Neutrophil (primary cell): Measurements from ENCODE around the gene GH1.
"Not testable (repeated sequence)": the region's sequence is repeated elsewhere in the genome, so short reads cannot be mapped to it uniquely, and the experiment has no call there.

ENCODE experiments used
- H3K27ac ChIP-seq: fragments of 200-600 bp; sonication (generic); 2 replicates; pipeline ENCODE4 v1.5.1; 2016; ENCODE audit warnings: mild to moderate bottlenecking, moderate library complexity
- H3K27me3 ChIP-seq: fragments of 200-600 bp; sonication (generic); 2 replicates; pipeline ENCODE4 v1.6.0; 2016; ENCODE audit warnings: mild to moderate bottlenecking
- H3K36me3 ChIP-seq: fragments of 200-600 bp; sonication (generic); 2 replicates; pipeline ENCODE4 v1.5.1; 2017
- H3K4me1 ChIP-seq, 2 experiments: fragments of 200-600 bp in 1 of 2; sonication (generic) in 1 of 2; 1 replicate in 1 of 2; 2 replicates in 1 of 2; pipeline versions ENCODE4 v1.5.1 to v1.6.1; 2013 to 2016; ENCODE audit warnings: low read depth in 1 of 2, low read length in 1 of 2, mild to moderate bottlenecking in 1 of 2, moderate library complexity in 1 of 2; ENCODE audit not compliant: control insufficient read depth in 1 of 2, insufficient read depth in 1 of 2
- H3K4me3 ChIP-seq, 2 experiments: fragments of 200-600 bp in 1 of 2; sonication (generic) in 1 of 2; 1 replicate in 1 of 2; 2 replicates in 1 of 2; pipeline ENCODE4 v1.5.1; 2013 to 2016; ENCODE audit warnings: low read depth in 1 of 2, low read length in 1 of 2, mild to moderate bottlenecking in 1 of 2, moderate library complexity in 1 of 2
- H3K9me3 ChIP-seq: fragments of 200-600 bp; sonication (generic); 2 replicates; pipeline ENCODE4 v1.5.1; 2016
- CTCF ChIP-seq: fragments of 200-600 bp; sonication (generic); IDR thresholded peaks from 2 replicates; pipeline ENCODE4 v1.5.1; 2016; ENCODE audit warnings: antibody characterized with exemption

Gene GH1

GRCh38 chr17:63911657-63912100 lies 7.0 kb downstream of the GH1 start:
- H3K9me3 ChIP-seq: no peaks in the 10 kb centered on the region
- TF ChIP-seq CTCF: peak; percentile 89
- no peak overlapping the region for H3K27ac ChIP-seq
- no peak overlapping the region for H3K4me3 ChIP-seq
- H3K4me1 ChIP-seq: no peaks in the 10 kb centered on the region
- no peaks in the 10 kb centered on the region for H3K27me3 ChIP-seq
- H3K36me3 ChIP-seq: no peaks in the 10 kb centered on the region

- no peaks in the 10 kb centered on the region for H3K27me3 ChIP-seq
- no peaks in the 10 kb centered on the region for H3K9me3 ChIP-seq
- TF ChIP-seq CTCF: no peak
Measured at GRCh38 chr17:63911041-63911635, 7.5 kb downstream of the GH1 start, which contains the start of gene CSHL1. TSS of gene CSHL1 (minus strand) at chr17:63911258. CDS start at chr17:63911196, 62 bp downstream.

GRCh38 chr17:63910096-63910495 lies 8.5 kb downstream of the GH1 start:
- H3K4me1 ChIP-seq: no peaks in the 10 kb centered on the region
- H3K4me3 ChIP-seq: no peak overlapping the region
- no peaks in the 10 kb centered on the region for H3K9me3 ChIP-seq
- no peak overlapping the region for H3K27ac ChIP-seq
- H3K36me3 ChIP-seq: no peaks in the 10 kb centered on the region
- H3K27me3 ChIP-seq: no peaks in the 10 kb centered on the region
- no peak for TF ChIP-seq CTCF

More at GRCh38 chr17:63911041-63911635, 7.5 kb downstream of the GH1 start, which contains the start of gene CSHL1:
- no peak within 1 kb of the TSS for H3K4me3 ChIP-seq
- no peak within 1 kb of the TSS for H3K27ac ChIP-seq
- H3K4me1 ChIP-seq: no peaks in the 10 kb centered on the region
- no peaks in the 10 kb centered on the region for H3K36me3 ChIP-seq

- not testable (repeated sequence) for H3K4me1 ChIP-seq, H3K9me3 ChIP-seq, H3K27ac ChIP-seq, H3K27me3 ChIP-seq, H3K4me3 ChIP-seq, H3K36me3 ChIP-seq
Measured at GRCh38 chr17:63909586-63909985, 9.1 kb downstream of the GH1 start.

- H3K4me1 ChIP-seq, H3K9me3 ChIP-seq: not testable (repeated sequence)
Measured at GRCh38 chr17:63907161-63907778, 11.4 kb downstream of the GH1 start.

GRCh38 chr17:63904796-63905195 lies 13.8 kb downstream of the GH1 start:
- not testable (repeated sequence) for H3K9me3 ChIP-seq, H3K4me1 ChIP-seq, H3K36me3 ChIP-seq, H3K27ac ChIP-seq, H3K27me3 ChIP-seq, H3K4me3 ChIP-seq

More at GRCh38 chr17:63907161-63907778, 11.4 kb downstream of the GH1 start:
- not testable (repeated sequence) for H3K36me3 ChIP-seq, H3K4me3 ChIP-seq, H3K27ac ChIP-seq, H3K27me3 ChIP-seq

- not testable (repeated sequence) for H3K27ac ChIP-seq, H3K9me3 ChIP-seq, H3K4me1 ChIP-seq, H3K36me3 ChIP-seq, H3K27me3 ChIP-seq, H3K4me3 ChIP-seq
Measured at GRCh38 chr17:63903787-63904201, 14.8 kb downstream of the GH1 start.

GRCh38 chr17:63901971-63902370 lies 16.7 kb downstream of the GH1 start:
- not testable (repeated sequence) for H3K9me3 ChIP-seq, H3K27me3 ChIP-seq, H3K36me3 ChIP-seq, H3K4me1 ChIP-seq, H3K27ac ChIP-seq, H3K4me3 ChIP-seq

GRCh38 chr17:63898899-63899798 lies 19.5 kb downstream of the GH1 start:
- not testable (repeated sequence) for H3K27me3 ChIP-seq, H3K9me3 ChIP-seq, H3K27ac ChIP-seq, H3K4me1 ChIP-seq, H3K36me3 ChIP-seq, H3K4me3 ChIP-seq

- H3K36me3 ChIP-seq, H3K9me3 ChIP-seq, H3K4me1 ChIP-seq, H3K27me3 ChIP-seq, H3K4me3 ChIP-seq, H3K27ac ChIP-seq: not testable (repeated sequence)
Measured at GRCh38 chr17:63896524-63897354, 21.9 kb downstream of the GH1 start, which contains the start of gene CSH1. TSS of gene CSH1 (minus strand) at chr17:63896574. CDS start at chr17:63896511, 63 bp downstream.
